B cell (primary cell): ENCODE measurements around the gene ELFN1. TPM values are rescaled to one million over a fixed set of nuclear protein-coding genes. Genes with fewer than 3 reads are reported as not detected.

Experiments used
- ATAC-seq: fragments of 200-7000 bp; cut with Tn5 transposase; one replicate; pipeline ENCODE4 v1.10.0; 2021; ENCODE audit warnings: low read depth, mild to moderate bottlenecking, moderate number of reproducible peaks, moderate library complexity
- CTCF ChIA-PET: fragments of 350-600 bp; sonication (Branson Sonifier 250); formaldehyde crosslinking; loops from one replicate; lab custom pipeline; 2021; ENCODE audit warnings: antibody characterized with exemption, inconsistent platforms; lab: Charles Lee
- POLR2A ChIA-PET: fragments of 350-600 bp; sonication (Branson Sonifier 250); formaldehyde crosslinking; loops from one replicate; lab custom pipeline; 2021; ENCODE audit warnings: antibody characterized with exemption; lab: Charles Lee
- DNase-seq: peaks from one replicate; pipeline ENCODE4 v3.0.0; 2013
- H2AFZ ChIP-seq: 2 replicates; pipeline ENCODE4 v1.6.1; 2012; ENCODE audit warnings: mild to moderate bottlenecking, low read depth, low read length; ENCODE audit not compliant: insufficient read depth, poor library complexity, severe bottlenecking
- H3K27ac ChIP-seq, 2 donors: 1 replicate in 1 of 2; 2 replicates in 1 of 2; pipeline ENCODE4 v1.5.1; 2012 to 2013; ENCODE audit warnings: low read length in 2 of 2, mild to moderate bottlenecking in 2 of 2, moderate library complexity in 1 of 2
- H3K27me3 ChIP-seq, 4 experiments: fragments of 200-600 bp in 1 of 4; sonication (generic) in 1 of 4; replicated peaks in 1 of 4; 1 replicate in 2 of 4; 2 replicates in 2 of 4; pipeline versions ENCODE4 v1.6.1 to v1.7.0; 2013 to 2016; ENCODE audit warnings: low read length in 3 of 4, mild to moderate bottlenecking in 2 of 4, mixed read lengths in 1 of 4, moderate library complexity in 1 of 4; ENCODE audit not compliant: insufficient read depth in 4 of 4, control insufficient read depth in 3 of 4; ENCODE audit errors: control extremely low read depth in 1 of 4
- H3K36me3 ChIP-seq, 2 experiments: replicated peaks in 1 of 2; 1 replicate in 1 of 2; 2 replicates in 1 of 2; pipeline versions ENCODE4 v1.6.1 to v1.7.1; 2013; ENCODE audit warnings: low read length in 1 of 2; ENCODE audit not compliant: insufficient read depth in 2 of 2, control insufficient read depth in 1 of 2; ENCODE audit errors: control extremely low read depth in 1 of 2, extremely low read depth in 1 of 2
- H3K4me1 ChIP-seq, 2 donors: fragments of 200-600 bp in 1 of 2; sonication (generic) in 1 of 2; 1 replicate in 1 of 2; 2 replicates in 1 of 2; pipeline versions ENCODE4 v1.5.1 to v1.6.1; 2013 to 2017; ENCODE audit warnings: low read length in 2 of 2; ENCODE audit not compliant: control insufficient read depth in 2 of 2, insufficient read depth in 2 of 2
- H3K4me2 ChIP-seq: replicated peaks from 2 replicates; pipeline ENCODE3; 2012; ENCODE audit warnings: mild to moderate bottlenecking, low read depth, low read length; ENCODE audit not compliant: poor library complexity, severe bottlenecking
- H3K4me3 ChIP-seq, 5 experiments: fragments of 200-600 bp in 1 of 5; sonication (generic) in 1 of 5; 1 replicate in 3 of 5; 2 replicates in 2 of 5; pipeline versions ENCODE4 v1.5.1 to v1.7.0; 2011 to 2016; ENCODE audit warnings: low read length in 4 of 5, mild to moderate bottlenecking in 4 of 5, low read depth in 2 of 5, control low read depth in 1 of 5, moderate library complexity in 1 of 5; ENCODE audit not compliant: insufficient read depth in 1 of 5; ENCODE audit errors: control extremely low read depth in 1 of 5, extremely low read depth in 1 of 5
- H3K79me2 ChIP-seq: fragments of 200-600 bp; sonication (generic); one replicate; pipeline ENCODE4 v1.6.0; 2016; ENCODE audit warnings: low read length; ENCODE audit not compliant: control insufficient read depth, insufficient read depth
- H3K9ac ChIP-seq: fragments of 200-600 bp; sonication (generic); 2 replicates; pipeline ENCODE4 v1.6.1; 2017; ENCODE audit warnings: mild to moderate bottlenecking, low read length, moderate library complexity
- H3K9me3 ChIP-seq, 3 donors: one replicate each; pipeline versions ENCODE4 v1.6.1 to v1.7.1; 2013; ENCODE audit warnings: low read length in 2 of 3; ENCODE audit not compliant: control insufficient read depth in 2 of 3, insufficient read depth in 1 of 3; ENCODE audit errors: control extremely low read depth in 1 of 3
- H4K20me1 ChIP-seq: 2 replicates; pipeline ENCODE4 v1.6.0; 2012; ENCODE audit warnings: mild to moderate bottlenecking, low read length; ENCODE audit not compliant: insufficient read depth, control insufficient read depth, poor library complexity, severe bottlenecking
- H3K27ac Mint-ChIP-seq: one replicate; pipeline ENCODE4 v1.8.0; 2021; ENCODE audit warnings: mixed read lengths
- H3K27me3 Mint-ChIP-seq: one replicate; pipeline ENCODE4 v1.8.0; 2021; ENCODE audit warnings: mixed read lengths
- H3K4me1 Mint-ChIP-seq: one replicate; pipeline ENCODE4 v1.8.0; 2021; ENCODE audit warnings: mixed read lengths
- H3K4me3 Mint-ChIP-seq: one replicate; pipeline ENCODE4 v1.8.0; 2021; ENCODE audit warnings: mixed read lengths
- H3K9me3 Mint-ChIP-seq: one replicate; pipeline ENCODE4 v1.8.0; 2022; ENCODE audit warnings: mixed read lengths; ENCODE audit not compliant: insufficient read depth
- EZH2 ChIP-seq: IDR thresholded peaks from 2 replicates; pipeline ENCODE4 v1.6.1; 2012; ENCODE audit warnings: borderline replicate concordance, low read depth, mild to moderate bottlenecking, moderate library complexity, low read length; ENCODE audit not compliant: insufficient read depth, poor library complexity, severe bottlenecking
- WGBS: methylation state at CpG from one replicate; pipeline ENCODE4 v1.1.5; 2013; ENCODE audit warnings: missing lambda C conversion rate; ENCODE audit not compliant: insufficient coverage; 5-methylcytosine and 5-hydroxymethylcytosine counted together
- intact Hi-C: fragments of 100-400 bp; cut with micrococcal nuclease; formaldehyde crosslinking; loops from one replicate; pipeline ENCODE4 v1.10.0; 2022
- polyA minus RNA-seq: library from RNA; depleted of rRNA, polyadenylated mRNA; stranded (reverse); fragments of >200 nt; gene quantifications from 2 replicates; pipeline ENCODE4 v1.2.3, GENCODE V29; 2012
- polyA plus RNA-seq: library from polyadenylated mRNA; depleted of rRNA; stranded (reverse); fragments of >200 nt; gene quantifications from 2 replicates; pipeline ENCODE4 v1.2.3, GENCODE V29; 2012
- total RNA-seq, 2 donors: library from RNA; stranded (reverse); fragments of 120-200 nt in 1 of 2; gene quantifications; 1 replicate in 1 of 2; 2 replicates in 1 of 2; pipeline versions ENCODE4 v1.2.3 to v1.2.4, GENCODE V29; 2013 to 2022
- TF ChIP-seq, protein P1 (sequence below): fragments of 200-600 bp; IDR thresholded peaks from one replicate; pipeline ENCODE4 v1.8.0; 2022; ENCODE audit warnings: antibody characterized with exemption, mild to moderate bottlenecking

Gene ELFN1
- 0.07 and 0.12 TPM in 2 replicates for total RNA-seq
- total RNA-seq (2013), result 0.07 TPM
- 0.03 TPM in 1 of 2 replicates, not detected in the other for polyA plus RNA-seq
- polyA minus RNA-seq, result 0.09 and 0.14 TPM in 2 replicates

DNA sequence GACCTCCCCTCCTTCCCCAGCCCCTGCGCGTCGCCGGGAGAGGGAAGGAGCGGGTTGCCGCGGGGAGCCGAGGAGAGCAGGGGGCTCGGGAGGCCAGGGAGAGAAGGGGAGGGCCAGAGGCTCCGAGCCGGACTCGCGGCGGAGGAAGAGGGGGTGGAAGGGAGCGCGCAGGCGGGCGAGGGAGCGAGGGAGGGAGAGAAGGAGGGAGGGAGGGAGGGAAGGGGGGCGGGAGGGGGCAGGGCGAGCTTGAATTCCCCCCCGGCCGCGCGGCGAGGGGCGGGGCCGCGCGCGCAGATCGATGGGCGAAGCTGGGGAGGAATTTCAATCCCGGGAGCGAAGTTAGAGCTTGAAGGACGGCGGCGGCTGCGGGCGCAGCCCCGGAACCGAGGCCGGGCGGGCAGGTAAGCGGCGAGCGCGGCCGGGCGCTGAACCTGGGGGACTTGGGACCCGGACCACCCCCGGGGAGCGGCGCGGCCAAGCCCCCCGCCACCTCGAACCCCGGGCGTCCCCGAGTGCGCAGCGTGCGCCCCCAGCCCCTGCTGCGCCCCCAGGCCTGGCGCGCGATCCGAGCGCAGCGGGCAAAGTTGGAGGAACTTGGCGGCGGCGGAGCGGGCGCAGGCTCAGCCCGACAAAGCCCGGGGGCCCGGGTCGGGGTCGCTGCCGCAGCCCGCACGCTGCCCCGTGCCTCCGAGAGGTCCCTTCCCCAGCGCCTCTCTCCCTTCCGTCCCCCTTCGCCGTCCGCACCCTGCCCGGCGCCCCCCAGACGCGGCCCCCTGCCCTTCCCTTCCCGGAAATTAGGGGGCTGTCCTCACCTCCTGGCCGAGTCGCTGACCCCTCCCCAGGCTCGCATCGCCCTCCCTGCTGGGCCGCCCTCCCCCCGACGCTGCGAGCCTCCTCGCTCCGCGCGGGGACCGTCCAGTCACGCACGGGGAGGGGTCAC lies at the start of gene ELFN1:
Gene ELFN1 (plus strand): TSS at position 324 of the 940 bp plus-strand sequence. CDS start 74,320 bp downstream, outside the sequence.
- peaks cover 0 to 74% (median 22%) of the 10 kb centered on the region in 4 experiments for H3K27me3 ChIP-seq
- intact Hi-C loops, result loop anchor here (10.0 kb wide), 1 partner anchor 675 kb away; no protein-coding TSS in a partner anchor
- no peak within 1 kb of the TSS for H3K27ac ChIP-seq
- peaks cover 29% of the 10 kb centered on the region for H3K27me3 Mint-ChIP-seq
- H3K9me3 Mint-ChIP-seq, result no peaks in the 10 kb centered on the region
- no peak within 1 kb of the TSS for H3K27ac Mint-ChIP-seq
- H3K4me1 Mint-ChIP-seq, result peaks cover 17% of the 10 kb centered on the region
- no peak within 1 kb of the TSS for H3K9ac ChIP-seq
- WGBS, result 1% methylated on average over 87 of the region's 110 CpGs
- TF ChIP-seq, protein P1, sequence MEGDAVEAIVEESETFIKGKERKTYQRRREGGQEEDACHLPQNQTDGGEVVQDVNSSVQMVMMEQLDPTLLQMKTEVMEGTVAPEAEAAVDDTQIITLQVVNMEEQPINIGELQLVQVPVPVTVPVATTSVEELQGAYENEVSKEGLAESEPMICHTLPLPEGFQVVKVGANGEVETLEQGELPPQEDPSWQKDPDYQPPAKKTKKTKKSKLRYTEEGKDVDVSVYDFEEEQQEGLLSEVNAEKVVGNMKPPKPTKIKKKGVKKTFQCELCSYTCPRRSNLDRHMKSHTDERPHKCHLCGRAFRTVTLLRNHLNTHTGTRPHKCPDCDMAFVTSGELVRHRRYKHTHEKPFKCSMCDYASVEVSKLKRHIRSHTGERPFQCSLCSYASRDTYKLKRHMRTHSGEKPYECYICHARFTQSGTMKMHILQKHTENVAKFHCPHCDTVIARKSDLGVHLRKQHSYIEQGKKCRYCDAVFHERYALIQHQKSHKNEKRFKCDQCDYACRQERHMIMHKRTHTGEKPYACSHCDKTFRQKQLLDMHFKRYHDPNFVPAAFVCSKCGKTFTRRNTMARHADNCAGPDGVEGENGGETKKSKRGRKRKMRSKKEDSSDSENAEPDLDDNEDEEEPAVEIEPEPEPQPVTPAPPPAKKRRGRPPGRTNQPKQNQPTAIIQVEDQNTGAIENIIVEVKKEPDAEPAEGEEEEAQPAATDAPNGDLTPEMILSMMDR, result no peak
- TF ChIP-seq EZH2, result no peak
- no peaks in the 10 kb centered on the region for H3K36me3 ChIP-seq
- H4K20me1 ChIP-seq, result no peaks in the 10 kb centered on the region
- no peak within 1 kb of the TSS for H2AFZ ChIP-seq
- H3K79me2 ChIP-seq, result no peaks in the 10 kb centered on the region
- CTCF ChIA-PET, result no interaction called here
- H3K4me3 Mint-ChIP-seq, result peak within 1 kb of the TSS; percentile 51
- DNase-seq (no peak), ATAC-seq (no peak)
- peaks cover 30 to 34% of the 10 kb centered on the region in 2 donors for H3K4me1 ChIP-seq
- POLR2A ChIA-PET, result no interaction called here
- peaks cover 0 to 12% (median 0%) of the 10 kb centered on the region in 3 donors for H3K9me3 ChIP-seq
- H3K4me2 ChIP-seq, result peak within 1 kb of the TSS; percentile 63
- H3K4me3 ChIP-seq, result peak within 1 kb of the TSS in 2 of 5 experiments; percentile 14 to 15

GRCh38 chr7:1620835-1621234 lies 49.2 kb upstream of the ELFN1 start:
- Histone ChIP-seq H4K20me1 (no peaks in the 10 kb centered on the region), H2AFZ (no peak overlapping the region), H3K27me3 (no peaks in the 10 kb centered on the region), H3K9ac (no peak overlapping the region), H3K9me3 (peaks cover 0 to 12% (median 0%) of the 10 kb centered on the region in 3 donors), H3K27ac (no peak overlapping the region), H3K79me2 (no peaks in the 10 kb centered on the region), H3K4me1 (no peaks in the 10 kb centered on the region), H3K36me3 (no peaks in the 10 kb centered on the region), H3K4me2 (no peak overlapping the region), H3K4me3 (no peak overlapping the region)
- no peak for TF ChIP-seq EZH2
- TF ChIP-seq, protein P1, result no peak
- DNase-seq (no peak), ATAC-seq (no peak)
- Mint-ChIP-seq H3K4me1 (no peaks in the 10 kb centered on the region), H3K27me3 (peaks cover 3% of the 10 kb centered on the region), H3K4me3 (no peak overlapping the region), H3K27ac (no peak overlapping the region), H3K9me3 (no peaks in the 10 kb centered on the region)
- ChIA-PET CTCF (no interaction called here), POLR2A (no interaction called here)
- intact Hi-C loops, result no loop called here
- WGBS, result 94% methylated on average over 27 of the region's 27 CpGs
